Right ventricle myocardium superior (tissue), 1 donor: ENCODE measurements around the gene MPRIP. TPM values are rescaled to one million over a fixed set of nuclear protein-coding genes. Genes with fewer than 3 reads are reported as not detected.

Experiments used
- ATAC-seq: fragments of 200-7000 bp; cut with Tn5 transposase; one replicate; pipeline ENCODE4 v1.9.1; 2020; ENCODE audit warnings: mild to moderate bottlenecking; ENCODE audit not compliant: poor library complexity
- DNase-seq: peaks from one replicate; pipeline ENCODE4 v3.0.0-alpha.2; 2020
- intact Hi-C: fragments of 100-400 bp; cut with DNase I; formaldehyde crosslinking; loops from one replicate; pipeline ENCODE4 v1.11.2; 2022
- total RNA-seq: library from RNA; stranded (reverse); fragmentation: NEBNext Ultra II Directional; extraction: Animal tissue kit (Norgen Biotek cat#: 25700); gene quantifications from one replicate; pipeline ENCODE4 v1.2.1, GENCODE V29; 2021
- donor health status: DM: no; HTN: yes; CAD: no; lungs with severe emphysema.

The MPRIP gene
- total RNA-seq, 1 donor from 2014 or later = 280 TPM

DNA sequence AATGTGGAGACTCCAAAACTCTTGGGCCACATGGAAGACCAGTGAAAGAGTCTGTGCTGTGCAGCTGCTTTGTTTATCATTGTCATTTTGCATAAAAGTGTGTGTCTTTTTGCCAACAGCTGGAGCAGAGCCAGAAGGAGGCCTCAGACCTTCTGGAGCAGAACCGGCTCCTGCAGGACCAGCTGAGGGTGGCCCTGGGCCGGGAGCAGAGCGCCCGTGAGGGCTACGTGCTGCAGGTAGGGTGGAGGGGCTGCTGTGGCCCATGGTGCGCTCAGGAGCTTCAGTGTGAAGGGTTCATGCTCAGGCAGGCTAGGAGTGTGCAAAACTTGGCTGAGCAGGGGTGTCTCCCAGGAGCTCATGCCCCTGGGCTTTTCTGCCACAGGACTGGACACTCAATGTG lies 118.9 kb downstream of the MPRIP start:
- no peak for ATAC-seq
- intact Hi-C loops = no loop called here

GRCh38 chr17:17161759-17162158 lies 119.5 kb downstream of the MPRIP start:
- DNase-seq (no peak), ATAC-seq (peak; percentile 69)
- intact Hi-C loops = no loop called here

More for the DNA sequence above, 118.9 kb downstream of the MPRIP start:
- no peak for DNase-seq

DNA sequence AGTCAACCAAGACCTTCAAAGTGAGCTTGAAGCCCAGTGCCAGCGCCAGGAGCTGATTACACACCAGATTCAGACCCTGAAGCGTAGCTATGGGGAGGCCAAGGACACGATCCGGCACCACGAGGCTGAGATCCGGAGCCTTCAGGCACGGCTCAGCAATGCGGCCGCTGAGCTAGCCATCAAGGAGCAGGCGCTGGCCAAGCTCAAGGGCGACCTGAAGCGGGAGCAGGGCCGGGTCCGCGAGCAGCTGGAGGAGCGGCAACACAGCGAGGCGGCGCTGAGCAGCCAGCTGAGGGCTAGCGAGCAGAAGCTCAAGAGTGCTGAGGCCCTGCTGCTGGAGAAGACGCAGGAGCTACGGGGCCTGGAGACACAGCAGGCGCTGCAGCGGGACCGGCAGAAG lies 121.9 kb downstream of the MPRIP start:
- ATAC-seq (no peak), DNase-seq (no peak)
- intact Hi-C loops = no loop called here

DNA sequence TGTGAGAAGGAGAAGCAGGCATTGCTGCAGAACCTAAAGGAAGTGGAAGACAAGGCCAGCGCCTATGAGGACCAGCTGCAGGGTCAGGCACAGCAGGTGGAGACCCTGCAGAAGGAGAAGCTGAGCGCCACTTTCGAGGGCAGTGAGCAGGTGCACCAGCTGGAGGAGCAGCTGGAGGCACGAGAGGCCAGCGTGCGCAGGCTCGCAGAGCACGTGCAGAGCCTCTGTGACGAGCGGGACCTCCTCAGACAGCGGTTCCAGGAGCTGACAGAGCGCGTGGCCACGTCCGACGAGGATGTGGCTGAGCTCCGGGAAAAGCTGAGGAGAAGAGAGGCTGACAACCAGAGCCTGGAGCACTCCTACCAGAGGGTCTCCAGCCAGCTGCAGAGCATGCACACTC lies 122.4 kb downstream of the MPRIP start:
- no peak for DNase-seq
- intact Hi-C loops = no loop called here
- no peak for ATAC-seq

DNA sequence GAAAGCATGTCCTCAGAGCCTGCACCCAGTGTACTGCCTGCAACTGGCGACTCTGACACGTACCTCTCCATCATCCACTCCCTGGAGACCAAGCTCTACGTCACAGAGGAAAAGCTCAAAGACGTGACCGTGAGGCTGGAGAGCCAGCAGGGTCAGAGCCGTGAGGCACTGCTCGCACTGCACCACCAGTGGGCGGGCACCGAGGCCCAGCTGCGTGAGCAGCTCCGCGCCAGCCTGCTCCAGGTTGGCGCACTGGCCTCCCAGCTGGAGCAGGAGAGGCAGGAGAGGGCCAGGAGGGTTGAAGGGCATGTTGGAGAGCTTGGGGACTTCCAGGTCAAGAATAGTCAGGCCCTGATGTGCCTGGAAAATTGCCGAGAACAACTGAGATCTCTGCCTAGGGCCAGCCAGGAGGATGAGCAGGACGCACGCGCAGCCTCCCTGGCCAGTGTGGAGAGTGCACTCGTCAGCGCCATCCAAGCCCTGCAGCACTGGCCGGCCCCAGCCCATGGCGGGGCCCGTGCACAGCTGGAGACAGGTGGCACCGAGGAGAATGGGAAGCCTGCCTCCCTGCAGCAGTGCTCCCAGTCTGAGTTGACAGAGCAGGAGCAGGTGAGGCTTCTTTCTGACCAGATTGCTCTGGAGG lies 123.5 kb downstream of the MPRIP start:
- intact Hi-C loops = no loop called here
- ATAC-seq (no peak), DNase-seq (no peak)

DNA sequence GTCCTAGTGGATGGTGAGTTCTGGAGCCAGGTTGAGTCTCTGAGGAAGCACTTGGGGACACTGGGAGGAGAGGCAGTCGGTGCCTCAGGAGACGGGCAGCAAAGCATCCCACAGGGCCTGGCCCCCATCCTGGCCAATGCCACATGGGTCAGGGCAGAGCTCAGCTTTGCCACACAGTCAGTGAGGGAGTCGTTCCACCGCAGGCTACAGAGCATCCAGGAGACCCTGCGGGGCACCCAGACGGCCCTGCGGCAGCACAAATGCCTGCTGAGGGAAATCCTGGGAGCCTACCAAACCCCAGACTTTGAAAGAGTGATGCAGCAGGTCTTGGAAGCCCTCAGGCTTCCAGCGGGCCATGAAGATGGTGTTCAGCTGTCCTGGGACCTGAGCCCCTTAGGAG lies 124.2 kb downstream of the MPRIP start:
- DNase-seq = no peak

GRCh38 chr17:17167356-17167755 lies 125.1 kb downstream of the MPRIP start:
- no peak for ATAC-seq
- intact Hi-C loops = no loop called here
- no peak for DNase-seq

More for the DNA sequence above, 124.2 kb downstream of the MPRIP start:
- intact Hi-C loops = no loop called here
- no peak for ATAC-seq

- intact Hi-C loops = no loop called here
- DNase-seq (no peak), ATAC-seq (no peak)
Observed at GRCh38 chr17:17167986-17168385, 125.7 kb downstream of the MPRIP start.

DNA sequence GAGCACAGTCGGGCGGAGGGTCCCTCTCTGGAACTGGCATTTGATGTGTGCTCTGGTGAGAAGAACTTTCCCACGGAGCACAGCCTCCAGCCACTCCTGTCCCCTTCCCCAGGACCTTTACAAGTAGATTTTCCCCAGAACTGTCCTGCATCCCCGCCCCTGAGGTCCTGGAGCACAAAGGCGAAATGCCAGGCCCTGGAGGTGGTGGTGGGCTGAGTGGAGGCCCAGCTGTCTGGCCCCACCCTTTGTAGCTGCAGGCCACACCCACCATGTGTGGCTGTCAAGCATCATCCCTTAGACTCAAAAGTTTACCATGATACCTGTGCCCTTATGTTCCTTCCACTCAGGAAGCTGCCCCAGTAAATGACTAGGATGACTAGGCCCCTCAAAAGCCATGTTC lies 126.1 kb downstream of the MPRIP start:
- ATAC-seq = no peak
- no peak for DNase-seq
- intact Hi-C loops = no loop called here

- no peak for ATAC-seq
- intact Hi-C loops = no loop called here
- DNase-seq = no peak
Observed at GRCh38 chr17:17169396-17169795, 127.1 kb downstream of the MPRIP start.

- no peak for ATAC-seq
- intact Hi-C loops = no loop called here
Observed at GRCh38 chr17:17170346-17170985, 128.2 kb downstream of the MPRIP start.

GRCh38 chr17:17171186-17171585 lies 128.9 kb downstream of the MPRIP start:
- ATAC-seq (no peak), DNase-seq (peak; percentile 9)
- intact Hi-C loops = no loop called here

More at GRCh38 chr17:17170346-17170985, 128.2 kb downstream of the MPRIP start:
- peak; percentile 20 for DNase-seq

- intact Hi-C loops = no loop called here
- ATAC-seq (peak; percentile 35), DNase-seq (peak; percentile 65)
Observed at GRCh38 chr17:17172001-17172939, 130.0 kb downstream of the MPRIP start.

- peak; percentile 17 for DNase-seq
- ATAC-seq = no peak
- intact Hi-C loops = no loop called here
Observed at GRCh38 chr17:17172990-17173389, 130.7 kb downstream of the MPRIP start.

- DNase-seq (no peak), ATAC-seq (no peak)
- intact Hi-C loops = no loop called here
Observed at GRCh38 chr17:17173921-17174320, 131.7 kb downstream of the MPRIP start.

DNA sequence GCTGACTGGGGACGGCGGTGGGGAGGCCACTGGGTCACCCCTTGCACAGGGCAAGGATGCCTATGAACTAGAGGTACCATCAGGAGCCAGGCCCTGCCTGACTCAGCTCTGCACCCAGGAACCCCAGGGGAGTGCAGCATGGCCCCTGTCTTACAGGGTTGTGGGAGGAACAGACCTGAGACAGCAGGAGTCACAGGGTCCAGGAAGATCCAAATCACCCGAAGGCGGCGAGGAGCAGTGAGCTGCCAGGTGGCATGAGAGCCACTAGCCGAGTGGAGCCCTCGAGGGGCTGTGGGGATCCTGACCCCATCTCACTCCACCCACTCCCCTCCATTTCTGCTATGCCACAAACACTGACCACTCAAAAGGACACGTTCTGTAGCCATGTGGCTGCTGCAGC lies 133.1 kb downstream of the MPRIP start:
- DNase-seq = no peak
- intact Hi-C loops = no loop called here

GRCh38 chr17:17175917-17176316 lies 133.7 kb downstream of the MPRIP start:
- intact Hi-C loops = no loop called here
- no peak for ATAC-seq
- DNase-seq = no peak

More for the DNA sequence above, 133.1 kb downstream of the MPRIP start:
- no peak for ATAC-seq

DNA sequence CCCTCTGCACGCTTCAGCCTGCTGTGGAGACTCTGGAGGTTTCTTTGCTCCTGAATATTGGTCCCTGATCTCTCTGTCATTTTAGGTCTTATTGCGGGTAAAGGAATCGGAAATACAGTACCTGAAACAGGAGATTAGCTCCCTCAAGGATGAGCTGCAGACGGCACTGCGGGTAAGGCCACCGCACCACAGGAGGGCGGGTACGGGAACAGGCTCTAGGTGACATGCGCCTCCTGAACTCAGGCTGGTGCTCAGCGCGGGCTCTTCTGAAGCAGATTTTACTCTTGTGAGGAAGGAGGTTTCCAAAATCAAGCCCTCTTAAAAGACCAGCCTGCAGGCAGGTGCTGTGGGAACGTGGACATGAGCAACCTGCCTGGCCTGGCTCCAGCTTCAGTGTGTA lies 134.1 kb downstream of the MPRIP start:
- no peak for DNase-seq

DNA sequence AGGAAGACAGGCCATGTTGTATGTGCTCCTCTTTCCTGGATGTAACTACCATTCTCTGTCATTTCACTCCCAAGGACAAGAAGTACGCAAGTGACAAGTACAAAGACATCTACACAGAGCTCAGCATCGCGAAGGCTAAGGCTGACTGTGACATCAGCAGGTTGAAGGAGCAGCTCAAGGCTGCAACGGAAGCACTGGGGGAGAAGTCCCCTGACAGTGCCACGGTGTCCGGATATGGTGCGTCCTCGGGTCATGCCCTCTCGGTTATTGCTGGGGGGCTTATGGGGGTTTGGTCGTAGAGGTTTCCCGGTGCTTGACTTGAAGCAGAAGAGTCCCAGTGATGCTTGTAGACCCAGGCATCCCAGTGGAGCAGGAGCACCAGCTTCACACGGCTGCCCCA lies 134.9 kb downstream of the MPRIP start:
- no peak for ATAC-seq
- intact Hi-C loops = no loop called here

More for the DNA sequence above, 134.1 kb downstream of the MPRIP start:
- ATAC-seq = no peak
- intact Hi-C loops = no loop called here

More for the DNA sequence above, 134.9 kb downstream of the MPRIP start:
- DNase-seq = no peak
